Right atrium auricular region (tissue), 2 donors: ENCODE data around the gene ZNG1A. TPM values are rescaled to one million over a fixed set of nuclear protein-coding genes. Genes with fewer than 3 reads are reported as not detected.
A peak's percentile ranks its signal among the peaks of the same experiment; 100 is the strongest.
"Not testable (repeated sequence)": the region's sequence is repeated elsewhere in the genome, so short reads cannot be mapped to it uniquely, and the experiment has no call there.

Source experiments
- DNase-seq: peaks from one replicate; pipeline ENCODE4 v3.0.0-alpha.2; 2019; ENCODE audit warnings: low spot score
- H3K27ac ChIP-seq, 2 donors: fragments of 200-600 bp; sonication (generic); 1 replicate in 1 of 2; 2 replicates in 1 of 2; pipeline ENCODE4 v1.5.1; 2016 to 2019
- H3K27me3 ChIP-seq, 2 donors: fragments of 200-600 bp; sonication (generic); one replicate each; pipeline versions ENCODE4 v1.5.1 to v1.6.0; 2017 to 2019
- H3K36me3 ChIP-seq: fragments of 200-600 bp; sonication (generic); one replicate; pipeline ENCODE4 v1.5.1; 2016
- H3K4me1 ChIP-seq, 2 donors: fragments of 200-600 bp; sonication (generic); one replicate each; pipeline versions ENCODE4 v1.5.1 to v1.6.0; 2017 to 2019
- H3K4me3 ChIP-seq, 2 donors: fragments of 200-600 bp; sonication (generic); 1 replicate in 1 of 2; 2 replicates in 1 of 2; pipeline ENCODE4 v1.5.1; 2017 to 2019; ENCODE audit warnings: mild to moderate bottlenecking in 1 of 2, moderate library complexity in 1 of 2
- H3K9me3 ChIP-seq, 2 donors: fragments of 200-600 bp; sonication (generic); one replicate each; pipeline ENCODE4 v1.5.1; 2019
- total RNA-seq, 2 donors: library from RNA; depleted of rRNA; stranded (reverse); fragments of >200 nt; gene quantifications; one replicate each; pipeline ENCODE4 v1.1.0, GENCODE V29; 2016
- TF ChIP-seq, protein P1 (sequence below), 2 donors: fragments of 200-600 bp; sonication (generic); IDR thresholded peaks; one replicate each; pipeline ENCODE4 v1.5.1; 2019; ENCODE audit warnings: antibody characterized with exemption in 2 of 2

The ZNG1A gene
- total RNA-seq, result 10 to 100 TPM; 13.2 to 15.0 TPM

DNA sequence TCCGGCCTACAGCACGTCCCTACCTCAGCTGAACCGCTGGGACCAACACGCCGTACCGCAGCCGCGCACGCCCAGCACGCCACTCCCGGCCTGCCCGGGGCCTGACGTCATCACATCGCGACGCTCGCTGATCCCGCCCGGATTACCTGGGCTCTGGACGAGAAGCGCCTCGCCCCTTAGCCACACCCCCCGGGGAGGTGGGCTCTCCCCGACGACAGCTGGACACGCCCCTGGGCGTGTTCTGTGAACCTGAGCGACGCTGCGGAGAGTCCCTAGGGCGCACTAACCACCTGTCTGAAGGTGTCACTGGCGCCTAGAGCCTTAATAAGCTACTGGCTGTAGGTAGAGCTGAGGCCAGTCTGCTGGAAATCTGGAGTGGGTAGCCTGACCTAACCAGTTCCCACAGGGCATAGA is at the start of gene ZNG1A:
Gene ZNG1A, minus strand, starts transcription at position 87 of the 414 bp plus-strand sequence. CDS start 87 bp downstream, outside the sequence.
- Histone ChIP-seq H3K4me3 (peak within 1 kb of the TSS in 1 of 2 donors; percentile 50), H3K27ac (peak within 1 kb of the TSS; percentile 23 to 57)
- not testable (repeated sequence) for DNase-seq, H3K4me1 ChIP-seq, H3K36me3 ChIP-seq, H3K27me3 ChIP-seq, H3K9me3 ChIP-seq

DNA sequence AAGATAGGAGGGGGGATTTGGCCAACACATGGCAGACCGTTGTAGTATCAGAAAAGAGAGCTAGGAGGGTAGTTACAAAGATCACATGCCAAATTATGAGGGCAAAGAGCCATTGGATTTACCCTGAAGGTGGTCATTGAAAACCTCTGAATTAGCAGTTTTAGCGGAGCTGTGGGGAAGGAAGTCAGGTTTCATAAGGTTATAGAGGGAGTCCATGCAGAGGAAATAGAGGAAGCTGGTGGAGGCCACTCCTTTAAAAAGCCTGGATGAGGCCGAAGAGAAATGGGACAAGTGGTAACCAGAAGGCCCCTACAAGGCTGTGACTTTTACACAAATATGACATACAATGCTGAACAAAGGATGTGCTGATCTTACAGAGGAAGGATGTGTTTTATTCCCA is 49.0 kb upstream of the ZNG1A start:
- TF ChIP-seq, protein P1, sequence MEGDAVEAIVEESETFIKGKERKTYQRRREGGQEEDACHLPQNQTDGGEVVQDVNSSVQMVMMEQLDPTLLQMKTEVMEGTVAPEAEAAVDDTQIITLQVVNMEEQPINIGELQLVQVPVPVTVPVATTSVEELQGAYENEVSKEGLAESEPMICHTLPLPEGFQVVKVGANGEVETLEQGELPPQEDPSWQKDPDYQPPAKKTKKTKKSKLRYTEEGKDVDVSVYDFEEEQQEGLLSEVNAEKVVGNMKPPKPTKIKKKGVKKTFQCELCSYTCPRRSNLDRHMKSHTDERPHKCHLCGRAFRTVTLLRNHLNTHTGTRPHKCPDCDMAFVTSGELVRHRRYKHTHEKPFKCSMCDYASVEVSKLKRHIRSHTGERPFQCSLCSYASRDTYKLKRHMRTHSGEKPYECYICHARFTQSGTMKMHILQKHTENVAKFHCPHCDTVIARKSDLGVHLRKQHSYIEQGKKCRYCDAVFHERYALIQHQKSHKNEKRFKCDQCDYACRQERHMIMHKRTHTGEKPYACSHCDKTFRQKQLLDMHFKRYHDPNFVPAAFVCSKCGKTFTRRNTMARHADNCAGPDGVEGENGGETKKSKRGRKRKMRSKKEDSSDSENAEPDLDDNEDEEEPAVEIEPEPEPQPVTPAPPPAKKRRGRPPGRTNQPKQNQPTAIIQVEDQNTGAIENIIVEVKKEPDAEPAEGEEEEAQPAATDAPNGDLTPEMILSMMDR (IDR thresholded peaks at IDR 0.05), result no peak
- no peaks in the 10 kb centered on the region for H3K36me3 ChIP-seq
- DNase-seq, result no peak
- no peaks in the 10 kb centered on the region for H3K9me3 ChIP-seq
- no peaks in the 10 kb centered on the region for H3K27me3 ChIP-seq
- H3K4me3 ChIP-seq, result no peak overlapping the region
- no peak overlapping the region for H3K27ac ChIP-seq
- H3K4me1 ChIP-seq, result no peaks in the 10 kb centered on the region

DNA sequence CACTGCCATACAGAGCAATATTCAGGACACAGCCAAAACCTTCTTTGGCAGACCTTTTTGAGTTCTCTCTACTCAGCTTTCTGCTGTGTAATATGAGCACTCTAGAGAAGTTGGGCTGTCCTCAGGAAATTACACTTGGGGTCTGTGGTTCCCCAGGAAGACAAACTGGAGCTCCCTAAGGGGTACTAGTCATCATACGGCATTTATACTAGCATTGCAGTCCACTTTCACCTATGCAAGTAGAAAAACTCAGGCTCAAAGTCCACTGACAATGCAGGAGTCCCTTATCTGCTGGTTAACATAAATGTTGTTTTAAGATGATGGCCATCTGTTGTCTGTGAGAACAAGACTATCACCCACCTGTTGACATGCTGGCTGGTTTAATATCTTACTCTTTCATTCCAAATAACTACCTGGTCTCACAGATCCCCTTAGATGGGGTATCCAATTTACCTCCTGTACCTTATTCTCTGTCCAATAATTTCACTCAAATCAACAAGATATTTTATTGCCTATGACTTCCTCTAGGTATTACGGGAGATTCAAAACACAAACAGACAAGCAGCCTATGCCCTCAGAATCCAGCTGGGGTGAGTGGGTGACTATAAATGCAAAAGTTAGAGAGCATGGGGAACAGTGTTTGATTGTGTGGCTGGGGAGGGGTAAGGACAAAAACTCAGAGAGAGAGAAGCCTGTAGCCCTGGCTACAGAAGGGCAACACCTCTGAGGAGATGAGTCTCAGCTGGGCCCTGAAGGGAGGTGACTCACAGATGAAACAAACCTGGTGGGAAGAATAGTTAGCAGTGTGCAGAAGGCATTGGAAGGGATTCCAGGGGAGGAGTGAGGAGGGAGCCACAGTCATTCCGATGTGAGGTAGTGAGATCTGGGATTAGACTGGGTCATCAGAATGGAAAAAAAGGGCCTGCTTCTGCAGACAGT is 46.0 kb upstream of the ZNG1A start:
- Histone ChIP-seq H3K9me3 (no peaks in the 10 kb centered on the region), H3K4me1 (no peaks in the 10 kb centered on the region), H3K36me3 (no peaks in the 10 kb centered on the region), H3K27me3 (no peaks in the 10 kb centered on the region), H3K27ac (no peak overlapping the region), H3K4me3 (no peak overlapping the region)
- DNase-seq, result no peak
- TF ChIP-seq, protein P1 (IDR thresholded peaks at IDR 0.05), result no peak

DNA sequence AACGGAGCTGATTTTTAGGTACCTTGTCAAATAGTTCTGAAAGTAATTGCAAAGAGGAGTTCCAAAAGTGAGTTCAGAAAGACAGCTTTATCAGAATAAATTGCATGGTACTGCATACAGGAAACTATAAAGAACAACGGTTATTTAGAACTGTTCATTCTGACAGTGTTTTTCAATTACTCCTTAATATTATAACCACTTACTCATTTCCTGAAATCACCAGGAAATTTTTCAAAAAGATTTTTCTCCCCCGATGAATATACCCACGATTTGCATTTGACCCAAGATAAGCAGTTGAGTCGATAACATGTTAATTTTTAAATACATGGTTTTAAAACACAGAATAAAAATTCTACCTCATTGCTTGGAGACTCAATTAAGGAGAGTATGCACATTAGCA is 45.2 kb upstream of the ZNG1A start:
- Histone ChIP-seq H3K27ac (no peak overlapping the region), H3K27me3 (no peaks in the 10 kb centered on the region), H3K36me3 (no peaks in the 10 kb centered on the region), H3K9me3 (no peaks in the 10 kb centered on the region), H3K4me3 (no peak overlapping the region), H3K4me1 (no peaks in the 10 kb centered on the region)
- DNase-seq, result no peak
- TF ChIP-seq, protein P1 (IDR thresholded peaks at IDR 0.05), result no peak

DNA sequence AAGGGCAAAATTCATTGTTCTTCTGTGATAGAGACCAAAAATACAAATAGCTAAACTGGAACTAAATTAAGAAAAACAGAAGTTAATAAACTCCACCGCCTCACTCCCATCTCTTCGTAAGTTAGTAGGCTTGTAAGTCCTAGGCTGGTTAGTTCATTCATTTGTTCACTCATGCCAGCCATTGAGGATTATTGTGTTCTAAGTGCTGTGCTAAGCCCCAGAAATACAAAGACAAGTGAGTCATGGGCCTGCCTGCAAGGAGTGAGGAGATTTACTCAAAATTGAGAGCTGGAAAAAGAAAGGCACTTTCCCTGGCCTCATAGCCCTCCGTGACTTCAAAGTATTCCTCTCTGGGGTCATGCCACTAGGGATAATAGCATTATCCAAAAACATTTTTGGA is 44.3 kb upstream of the ZNG1A start:
- Histone ChIP-seq H3K9me3 (no peaks in the 10 kb centered on the region), H3K4me3 (no peak overlapping the region), H3K27ac (no peak overlapping the region), H3K4me1 (no peaks in the 10 kb centered on the region), H3K27me3 (no peaks in the 10 kb centered on the region), H3K36me3 (no peaks in the 10 kb centered on the region)
- TF ChIP-seq, protein P1 (IDR thresholded peaks at IDR 0.05), result no peak
- DNase-seq, result no peak

DNA sequence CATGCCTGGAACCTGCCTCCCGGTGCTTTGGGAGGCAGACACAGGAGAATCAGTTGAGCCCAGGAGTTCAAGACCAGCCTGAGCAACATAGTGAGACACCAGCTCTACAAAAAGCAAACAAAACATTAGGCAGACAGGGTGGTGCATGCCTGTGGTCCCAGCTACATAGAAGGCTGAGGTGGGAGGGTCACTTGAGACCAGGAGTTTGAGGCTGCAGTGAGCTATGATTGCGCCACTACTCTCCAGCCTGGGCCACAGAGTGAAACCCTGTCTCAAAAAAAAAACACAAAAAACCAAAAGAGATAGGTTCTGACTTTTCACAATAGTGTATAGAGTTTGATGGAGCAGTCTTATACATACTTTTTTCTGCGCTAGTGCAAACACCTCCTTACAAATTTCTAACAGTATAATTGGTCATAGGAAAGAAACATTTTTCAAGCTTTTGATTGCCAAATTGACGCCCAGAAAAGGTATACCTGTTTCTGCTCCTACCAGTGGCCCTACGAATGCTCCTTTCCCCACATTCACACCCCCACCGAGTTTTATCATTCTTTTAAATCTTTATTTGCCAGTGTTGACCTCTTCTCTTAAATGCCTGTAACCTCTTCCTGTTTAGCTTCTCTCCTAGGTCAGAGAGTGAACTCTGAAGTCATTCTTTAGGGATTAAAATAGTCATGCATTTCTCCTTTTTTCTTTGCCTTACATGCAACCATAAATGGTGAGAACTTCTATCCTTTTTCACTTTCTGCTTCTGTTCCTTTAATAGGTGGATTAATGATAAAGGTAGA is 43.3 kb upstream of the ZNG1A start:
- H3K4me3 ChIP-seq, result no peak overlapping the region
- TF ChIP-seq, protein P1 (IDR thresholded peaks at IDR 0.05), result no peak
- H3K9me3 ChIP-seq, result no peaks in the 10 kb centered on the region
- H3K4me1 ChIP-seq, result no peaks in the 10 kb centered on the region
- no peak for DNase-seq
- no peaks in the 10 kb centered on the region for H3K36me3 ChIP-seq
- H3K27me3 ChIP-seq, result no peaks in the 10 kb centered on the region
- no peak overlapping the region for H3K27ac ChIP-seq
